ENCODE results near the gene FN3KRP. TPM values are rescaled to one million over a fixed set of nuclear protein-coding genes. Genes with fewer than 3 reads are reported as not detected.

The FN3KRP gene
- total and polyA plus RNA-seq, 2 of the 13 experiments (the other 11 are each of a cell fraction or from before 2014, with no cell fraction given), result 22.4 to 28.2 TPM

GRCh38 chr17:82751571-82752370 lies 35.3 kb downstream of the FN3KRP start, which contains the start of gene TBCD (continued):
- TF ChIP-seq MNT (IDR thresholded peaks at IDR 0.05), result peak; percentile 48
- TF ChIP-seq STAT6 (CRISPR knock-in tag; IDR thresholded peaks at IDR 0.05; ENCODE audit: borderline replicate concordance), result peak; percentile 66; the same call in 1 of the 2 replicates
- TF ChIP-seq ZNF766 (CRISPR knock-in tag; IDR thresholded peaks at IDR 0.05; ENCODE audit: borderline replicate concordance), result 0 out of 2 replicates have a peak, but pooled peaks have one; percentile 50
- no peak for TF ChIP-seq KLF11 (CRISPR knock-in tag; IDR thresholded peaks at IDR 0.05)
- TF ChIP-seq ZBED4 (CRISPR knock-in tag; IDR thresholded peaks at IDR 0.05; ENCODE audit: borderline replicate concordance), result peak; percentile 64; the same call in 1 of the 2 replicates
- TF ChIP-seq ZMAT3 (CRISPR knock-in tag; conservative IDR thresholded peaks at IDR 0.05), result no peak; the same call in none of the 2 replicates
- TF ChIP-seq EHMT2 (IDR thresholded peaks at IDR 0.05; ENCODE audit: borderline replicate concordance, low read depth, low read length), result no peak
- TF ChIP-seq ZKSCAN8 (CRISPR knock-in tag; IDR thresholded peaks at IDR 0.05; ENCODE audit: borderline replicate concordance), result peak; percentile 81; the same call in 1 of the 2 replicates
- TF ChIP-seq SP4 (CRISPR knock-in tag; IDR thresholded peaks at IDR 0.05), result peak; percentile 98
- peak; percentile 28; the same call in 1 of the 2 replicates for TF ChIP-seq MEIS2 (CRISPR knock-in tag; IDR thresholded peaks at IDR 0.05)
- TF ChIP-seq SRY (CRISPR knock-in tag; IDR thresholded peaks at IDR 0.05), result peak; percentile 76
- no peak for TF ChIP-seq ZNF296 (CRISPR knock-in tag; conservative IDR thresholded peaks at IDR 0.05)
- TF ChIP-seq AKNA (CRISPR knock-in tag; IDR thresholded peaks at IDR 0.05; ENCODE audit: borderline replicate concordance), result peak; percentile 84; the same call in 1 of the 2 replicates
